Upper lobe of left lung (tissue), 4 donors: ENCODE data around the gene ANO6.

Experiments used
- CTCF ChIP-seq, 6 experiments: fragments of 450-650 bp in 4 of 6; fragments of 200-600 bp in 2 of 6; sonication (generic) in 2 of 6; IDR thresholded peaks; one replicate each; pipeline ENCODE4 v1.5.1; 2016 to 2019; ENCODE audit warnings: antibody characterized with exemption in 6 of 6
- POLR2A ChIP-seq, 4 donors: fragments of 450-650 bp; IDR thresholded peaks; one replicate each; pipeline ENCODE4 v1.5.1; 2016 to 2017; ENCODE audit warnings: antibody characterized with exemption in 4 of 4, mild to moderate bottlenecking in 2 of 4
- POLR2AphosphoS5 ChIP-seq, 2 donors: sonication (generic); formaldehyde crosslinking; IDR thresholded peaks; one replicate each; pipeline ENCODE4 v1.5.1; 2017; ENCODE audit warnings: antibody characterized with exemption in 2 of 2

GRCh38 chr12:45213107-45213506 lies 2.8 kb upstream of the ANO6 start:
- no peak for TF ChIP-seq CTCF (IDR thresholded peaks at IDR 0.05)
- no peak for TF ChIP-seq POLR2A (IDR thresholded peaks at IDR 0.05)
- no peak for TF ChIP-seq POLR2AphosphoS5 (IDR thresholded peaks at IDR 0.05)
